GM18526 (cell line): ENCODE data around the gene NFILZ.

ENCODE experiments used
- POLR2A ChIP-seq: IDR thresholded peaks from 3 replicates; pipeline ENCODE4 v1.6.1; 2011; ENCODE audit not compliant: insufficient read length; ENCODE audit errors: extremely low read depth

NFILZ gene

DNA sequence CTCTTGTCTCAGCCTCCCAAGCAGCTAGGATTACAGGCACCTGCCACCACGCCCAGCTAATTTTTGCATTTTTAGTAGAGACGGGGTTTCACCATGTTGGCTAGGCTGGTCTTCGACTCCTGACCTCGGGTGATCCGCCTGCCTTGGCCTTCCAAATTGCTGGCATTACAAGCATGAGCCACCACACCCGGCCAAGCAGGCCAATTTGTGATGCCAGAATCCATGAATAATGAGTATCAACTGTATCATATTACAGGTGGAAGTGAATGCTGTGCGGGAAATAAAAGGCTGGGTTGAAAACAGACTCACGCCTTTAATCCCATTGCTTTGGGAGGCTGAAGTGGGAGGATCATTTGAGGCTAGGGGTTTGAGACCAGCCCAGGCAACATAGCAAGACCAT, 3.6 kb upstream of the NFILZ start:
- no peak for TF ChIP-seq POLR2A

- no peak for TF ChIP-seq POLR2A
These were observed 1.2 kb upstream of the NFILZ start for GRCh38 chr19:8629184-8629583.

- TF ChIP-seq POLR2A = no peak
These were observed 477 bp downstream of the NFILZ start for GRCh38 chr19:8630796-8631424.

DNA sequence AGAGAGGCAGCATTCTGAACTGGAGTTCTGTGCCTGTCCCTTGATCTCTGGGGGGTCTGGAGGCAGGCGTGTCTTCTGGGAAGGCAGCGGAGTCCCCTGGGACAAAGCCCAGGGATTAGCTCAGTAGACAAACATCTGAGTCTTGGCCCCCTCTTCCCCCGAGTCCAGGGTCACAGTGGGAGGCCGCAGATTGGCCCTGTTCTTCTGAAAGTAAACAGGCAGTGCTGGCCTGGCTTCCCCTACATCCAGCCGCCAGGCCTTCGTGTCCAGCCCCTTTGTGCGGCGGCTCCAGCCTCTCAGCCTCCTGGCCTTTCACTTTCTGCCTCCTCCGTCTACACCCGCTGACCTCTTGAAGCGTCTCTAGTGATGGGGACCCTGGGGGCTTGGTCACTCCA, 989 bp downstream of the NFILZ start:
- no peak for TF ChIP-seq POLR2A

DNA sequence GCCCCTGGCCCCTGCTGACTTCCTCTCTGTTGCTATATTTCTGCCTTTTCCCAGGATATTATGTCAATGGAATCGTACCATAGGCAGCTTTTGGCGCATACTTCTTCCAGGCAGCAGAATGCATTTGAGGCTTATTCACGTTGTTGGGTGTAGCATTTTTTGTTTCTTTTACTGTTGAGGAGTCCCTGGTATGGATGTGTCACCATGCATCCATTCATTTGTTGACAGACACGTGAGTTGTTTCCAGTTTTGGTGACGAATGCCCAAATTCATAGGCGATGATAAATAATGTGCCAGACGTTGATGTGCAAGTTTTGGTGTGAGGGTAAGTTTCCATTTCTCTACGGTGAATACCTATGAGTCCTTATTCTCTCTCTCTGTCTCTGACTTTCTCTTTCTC, 5.0 kb downstream of the NFILZ start:
- TF ChIP-seq POLR2A = no peak

DNA sequence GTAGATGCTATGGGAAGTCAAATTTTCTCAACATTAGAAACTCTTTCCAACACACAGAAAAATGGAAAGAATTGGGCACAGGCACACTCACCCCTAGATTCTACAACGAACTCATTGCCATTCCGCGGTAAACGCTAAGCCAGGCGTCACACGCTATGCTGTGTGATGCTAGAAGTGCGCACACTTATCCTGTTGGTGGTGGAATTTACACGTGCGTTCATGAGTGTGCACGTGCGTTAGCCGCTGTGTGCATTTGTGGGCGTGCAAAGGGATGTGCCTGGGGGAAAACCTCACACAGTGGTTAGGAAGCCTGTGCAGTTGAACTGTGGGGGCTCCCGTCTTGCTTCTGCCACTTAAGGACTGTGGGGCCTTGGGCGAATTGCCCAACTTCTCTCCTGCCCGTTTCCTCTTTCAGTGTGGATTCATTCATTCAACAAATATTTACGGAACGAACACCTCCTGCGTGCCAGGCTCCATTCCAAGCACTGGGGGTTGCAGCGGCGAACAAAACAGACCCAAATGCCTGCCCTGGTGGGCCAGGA, 7.7 kb downstream of the NFILZ start:
- TF ChIP-seq POLR2A = no peak

- no peak for TF ChIP-seq POLR2A
These were observed 9.5 kb downstream of the NFILZ start for GRCh38 chr19:8639821-8640401.

DNA sequence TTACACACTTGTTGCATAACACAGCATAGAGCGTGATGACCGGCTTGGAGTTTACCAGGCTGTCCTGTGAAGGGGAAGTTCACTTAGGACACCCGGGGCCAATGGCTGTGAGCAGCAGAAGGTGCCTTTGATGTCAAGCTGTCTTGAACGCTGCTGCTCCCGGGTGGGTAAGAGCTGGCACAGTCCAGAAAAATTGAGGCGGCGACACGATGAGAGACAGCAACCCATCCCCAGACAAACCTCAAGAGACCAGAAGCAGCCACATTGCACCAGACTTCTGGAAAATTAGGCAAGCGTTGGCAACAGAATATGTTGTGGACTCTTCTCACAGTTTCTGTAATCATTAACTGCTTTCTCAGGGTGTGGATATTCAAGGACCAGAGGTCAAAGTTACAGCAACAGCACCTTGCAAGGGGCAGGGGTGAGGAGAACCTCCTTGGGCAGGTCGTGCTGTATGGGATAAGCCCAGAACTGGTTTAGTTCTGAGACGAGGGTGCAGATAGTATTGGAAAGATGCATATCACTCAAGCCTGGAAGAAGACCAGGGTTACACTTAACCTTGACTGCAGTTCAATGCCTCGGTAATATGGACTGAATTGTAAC, 10.1 kb downstream of the NFILZ start:
- TF ChIP-seq POLR2A = no peak

DNA sequence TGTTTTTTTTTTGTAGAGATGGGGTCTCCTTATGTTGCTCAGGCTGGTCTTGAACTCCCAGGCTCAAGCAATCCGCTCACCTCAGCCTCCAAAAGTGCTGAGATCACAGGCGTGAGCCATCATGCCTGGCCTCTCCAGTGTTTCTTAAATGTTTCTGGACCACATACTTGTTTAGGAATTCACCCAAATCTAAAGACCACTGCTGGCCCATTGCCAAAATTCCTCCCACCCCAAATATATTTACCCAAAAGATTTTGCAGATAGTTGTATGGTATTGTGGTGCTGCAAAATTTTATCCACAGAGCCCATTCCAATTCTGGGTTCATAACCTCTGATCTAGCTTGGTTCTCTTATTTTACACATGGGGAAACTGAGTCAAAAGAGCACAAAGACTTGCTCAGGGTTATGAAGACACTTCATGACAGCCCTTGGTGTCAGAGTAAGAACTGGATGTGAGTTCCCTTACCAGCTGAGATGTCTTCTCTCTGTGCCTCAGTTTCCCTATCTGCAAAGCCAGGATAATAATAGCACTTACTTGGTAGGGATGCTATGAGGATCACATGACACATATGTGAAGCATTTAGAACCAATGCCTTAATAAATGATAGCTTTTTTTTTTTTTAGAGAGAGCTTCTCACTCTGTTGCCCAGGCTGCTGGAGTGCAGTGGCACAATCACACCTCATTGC, 10.9 kb downstream of the NFILZ start:
- no peak for TF ChIP-seq POLR2A

GRCh38 chr19:8641908-8642547, 11.6 kb downstream of the NFILZ start:
- no peak for TF ChIP-seq POLR2A

DNA sequence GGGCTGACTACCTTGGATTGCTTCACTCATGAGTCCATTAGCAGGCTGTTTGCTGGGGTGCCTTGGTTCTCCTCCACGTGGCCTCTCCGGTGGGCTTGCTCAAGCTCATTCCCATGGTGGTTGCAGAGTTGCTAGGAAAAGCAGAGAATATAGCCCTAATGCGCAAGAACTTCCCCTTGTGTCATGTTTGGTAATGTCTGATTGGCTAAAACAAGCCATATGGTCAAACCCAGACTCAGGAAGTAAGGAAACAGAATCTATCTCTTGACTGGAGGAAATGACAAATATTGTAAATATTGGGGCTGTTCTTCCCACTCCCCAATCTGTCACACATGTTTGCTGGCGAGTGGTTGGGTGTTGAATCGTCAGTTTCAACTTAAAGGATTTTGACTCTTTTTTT, 12.1 kb downstream of the NFILZ start:
- no peak for TF ChIP-seq POLR2A

GRCh38 chr19:8643860-8644653, 13.6 kb downstream of the NFILZ start:
- no peak for TF ChIP-seq POLR2A

DNA sequence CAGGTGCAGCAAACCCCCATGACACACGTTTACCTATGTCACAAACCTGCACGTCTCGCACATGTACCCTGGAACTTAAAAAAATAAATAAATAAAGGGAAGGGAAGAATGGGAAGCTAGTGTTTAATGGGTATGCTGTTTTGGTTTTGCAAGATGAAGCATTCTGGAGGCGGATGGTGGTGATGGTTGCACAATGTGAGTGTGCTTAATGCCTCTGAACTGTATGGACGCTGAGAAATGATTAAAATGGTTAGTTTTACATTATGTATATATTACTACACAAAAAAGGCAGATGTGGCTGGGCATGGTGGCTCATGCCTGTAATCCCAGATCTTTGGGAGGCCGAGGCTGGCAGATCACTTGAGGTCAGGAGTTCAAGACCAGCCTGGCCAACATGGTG, 17.8 kb downstream of the NFILZ start:
- no peak for TF ChIP-seq POLR2A

- TF ChIP-seq POLR2A = no peak
These were observed 24.3 kb downstream of the NFILZ start for GRCh38 chr19:8654591-8655339.
